OCI-LY7 (cell line): ENCODE results near the gene SLC25A45.

Experiments
- EZH2phosphoT487 ChIP-seq: fragments of 200-600 bp; sonication (generic); IDR thresholded peaks from 2 replicates; pipeline ENCODE4 v1.6.1; 2018; ENCODE audit warnings: low read depth, borderline replicate concordance, mild to moderate bottlenecking, mixed run types, antibody characterized with exemption, low read length, moderate library complexity, mixed read lengths
- TF ChIP-seq, protein P1 (sequence below): fragments of 200-600 bp; sonication (generic); conservative IDR thresholded peaks from 2 replicates; pipeline ENCODE4 v1.5.1; 2014; ENCODE audit warnings: mild to moderate bottlenecking, antibody characterized with exemption, low read length, moderate library complexity, mixed read lengths

GRCh38 chr11:65427691-65428577 is 45.5 kb upstream of the SLC25A45 start:
- no peak for TF ChIP-seq EZH2phosphoT487
- TF ChIP-seq, protein P1, sequence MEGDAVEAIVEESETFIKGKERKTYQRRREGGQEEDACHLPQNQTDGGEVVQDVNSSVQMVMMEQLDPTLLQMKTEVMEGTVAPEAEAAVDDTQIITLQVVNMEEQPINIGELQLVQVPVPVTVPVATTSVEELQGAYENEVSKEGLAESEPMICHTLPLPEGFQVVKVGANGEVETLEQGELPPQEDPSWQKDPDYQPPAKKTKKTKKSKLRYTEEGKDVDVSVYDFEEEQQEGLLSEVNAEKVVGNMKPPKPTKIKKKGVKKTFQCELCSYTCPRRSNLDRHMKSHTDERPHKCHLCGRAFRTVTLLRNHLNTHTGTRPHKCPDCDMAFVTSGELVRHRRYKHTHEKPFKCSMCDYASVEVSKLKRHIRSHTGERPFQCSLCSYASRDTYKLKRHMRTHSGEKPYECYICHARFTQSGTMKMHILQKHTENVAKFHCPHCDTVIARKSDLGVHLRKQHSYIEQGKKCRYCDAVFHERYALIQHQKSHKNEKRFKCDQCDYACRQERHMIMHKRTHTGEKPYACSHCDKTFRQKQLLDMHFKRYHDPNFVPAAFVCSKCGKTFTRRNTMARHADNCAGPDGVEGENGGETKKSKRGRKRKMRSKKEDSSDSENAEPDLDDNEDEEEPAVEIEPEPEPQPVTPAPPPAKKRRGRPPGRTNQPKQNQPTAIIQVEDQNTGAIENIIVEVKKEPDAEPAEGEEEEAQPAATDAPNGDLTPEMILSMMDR = no peak
